ENCODE results near the gene EXOC7.
A peak's percentile ranks its signal among the peaks of the same experiment; 100 is the strongest.
"Not testable (repeated sequence)": the region's sequence is repeated elsewhere in the genome, so short reads cannot be mapped to it uniquely, and the experiment has no call there.

EXOC7 gene

GRCh38 chr17:76075364-76076145 lies 28.0 kb downstream of the EXOC7 start:
- no peak for DNase-seq (ENCODE audit: low read depth)

GRCh38 chr17:76074390-76075363 lies 28.9 kb downstream of the EXOC7 start, which contains the start of gene GALR2:
Gene GALR2 (plus strand): TSS chr17:76074781. CDS start chr17:76074884, 103 bp downstream.
- no peak for DNase-seq (ENCODE audit: low read depth)

GRCh38 chr17:76072148-76072858 lies 31.3 kb downstream of the EXOC7 start, which contains the start of gene SRP68:
Gene SRP68 (minus strand): TSS chr17:76072517. CDS start chr17:76072491, 26 bp downstream.
- DNase-seq (ENCODE audit: low read depth), result peak; percentile 54

GRCh38 chr17:76071531-76072147 lies 31.9 kb downstream of the EXOC7 start:
- DNase-seq (ENCODE audit: low read depth), result no peak

GRCh38 chr17:76065775-76066174 lies 37.8 kb downstream of the EXOC7 start:
- no peak for DNase-seq (ENCODE audit: low read depth)

- DNase-seq (ENCODE audit: low read depth), result no peak
These were observed 39.6 kb downstream of the EXOC7 start for GRCh38 chr17:76063875-76064546.

- not testable (repeated sequence) for DNase-seq (ENCODE audit: low read depth)
These were observed 45.3 kb downstream of the EXOC7 start for GRCh38 chr17:76058264-76058663.

- DNase-seq (ENCODE audit: low read depth), result no peak
These were observed 46.7 kb downstream of the EXOC7 start for GRCh38 chr17:76056882-76057281.

- no peak for DNase-seq (ENCODE audit: low read depth)
These were observed 49.5 kb downstream of the EXOC7 start for GRCh38 chr17:76054112-76054476.

- no peak for DNase-seq (ENCODE audit: low read depth)
These were observed 50.1 kb downstream of the EXOC7 start for GRCh38 chr17:76053246-76054111.

GRCh38 chr17:76051561-76051960 lies 52.0 kb downstream of the EXOC7 start:
- no peak for DNase-seq (ENCODE audit: low read depth)

GRCh38 chr17:76050538-76051467 lies 52.8 kb downstream of the EXOC7 start:
- no peak for DNase-seq (ENCODE audit: low read depth)

GRCh38 chr17:76049836-76050537 lies 53.6 kb downstream of the EXOC7 start:
- DNase-seq (ENCODE audit: low read depth), result no peak

- DNase-seq (ENCODE audit: low read depth), result no peak
These were observed 54.3 kb downstream of the EXOC7 start for GRCh38 chr17:76049239-76049638.

- no peak for DNase-seq (ENCODE audit: low read depth)
These were observed 54.9 kb downstream of the EXOC7 start for GRCh38 chr17:76048711-76049110.

GRCh38 chr17:76048025-76048605 lies 55.5 kb downstream of the EXOC7 start:
- no peak for DNase-seq (ENCODE audit: low read depth)

GRCh38 chr17:76046064-76046463 lies 57.5 kb downstream of the EXOC7 start:
- no peak for DNase-seq (ENCODE audit: low read depth)

GRCh38 chr17:76044475-76045007 lies 59.0 kb downstream of the EXOC7 start:
- DNase-seq (ENCODE audit: low read depth), result not testable (repeated sequence)

Measured in HS-27A (cell line).